ENCODE results near the gene NCCRP1.

DNA sequence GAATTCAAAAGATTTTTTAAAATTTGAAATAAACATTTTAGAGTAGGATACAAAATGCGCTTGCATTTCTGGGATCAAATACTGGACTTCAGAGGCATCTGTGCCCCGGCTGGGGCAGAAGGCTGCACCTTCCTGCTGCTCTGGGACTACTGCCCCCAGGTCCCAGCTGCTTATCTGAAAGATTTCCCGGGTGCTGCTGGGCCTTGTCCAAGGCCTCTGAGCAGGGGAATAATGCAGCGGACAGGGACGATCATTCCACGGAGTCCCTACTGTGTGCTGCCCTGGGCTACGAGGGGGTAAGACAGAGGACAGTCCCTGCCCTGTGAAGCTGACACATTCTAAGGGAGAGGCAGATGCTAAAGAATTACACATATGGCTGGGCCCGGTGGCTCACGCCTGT lies 33.1 kb upstream of the NCCRP1 start:
- TF ChIP-seq GATA3 (IDR thresholded peaks at IDR 0.05; ENCODE audit: low read depth, low read length), result no peak
- no peak for TF ChIP-seq GATA2 (IDR thresholded peaks at IDR 0.05; ENCODE audit: low read depth, low read length)

Measured in SH-SY5Y (cell line).